ENCODE measurements around the gene PROSER3. TPM values are rescaled to one million over a fixed set of nuclear protein-coding genes. Genes with fewer than 3 reads are reported as not detected.
A peak's percentile ranks its signal among the peaks of the same experiment; 100 is the strongest.

Gene PROSER3
- total and polyA plus RNA-seq, 2 donors (not counting 1 experiment from before 2014, with no cell fraction given): 3.8 to 8.1 TPM

GRCh38 chr19:35756377-35757230 is 1.4 kb upstream of the PROSER3 start, which contains the start of gene HSPB6:
TSS of gene HSPB6 (minus strand) at chr19:35757029. CDS start at chr19:35757008, 21 bp downstream.
- TF ChIP-seq EZH2 (IDR thresholded peaks at IDR 0.05; ENCODE audit: low read length, missing control alignments): no peak
- no peak for TF ChIP-seq CTCF (conservative IDR thresholded peaks at IDR 0.05 in 1 of 2, IDR thresholded peaks at IDR 0.05 in 1 of 2; ENCODE audit: low read depth in 1 of 2, low read length in 2 of 2)
- H3K27me3 ChIP-seq (ENCODE audit: control insufficient read depth, insufficient read depth, low read length): no peaks in the 10 kb centered on the region
- peaks cover 29% of the 10 kb centered on the region for H3K36me3 ChIP-seq (ENCODE audit: control insufficient read depth, insufficient read depth, low read length)
- H3K9me3 ChIP-seq (ENCODE audit: control insufficient read depth, insufficient read depth, low read depth, low read length): no peaks in the 10 kb centered on the region
- peak; percentile 71 to 91 for DNase-seq (ENCODE audit: low read depth in 2 of 2)
- H3K79me2 ChIP-seq (ENCODE audit: control insufficient read depth, insufficient read depth, low read length): peaks cover 23% of the 10 kb centered on the region
- peaks cover 17% of the 10 kb centered on the region for H3K4me1 ChIP-seq (ENCODE audit: control insufficient read depth, extremely low read depth, insufficient read depth, low read length)
- peak within 1 kb of the TSS; percentile 99 for H3K27ac ChIP-seq (ENCODE audit: insufficient read depth, low read length)
- no peak within 1 kb of the TSS for H2AFZ ChIP-seq (ENCODE audit: low read length)
- peak within 1 kb of the TSS; percentile 94 for H3K9ac ChIP-seq (ENCODE audit: insufficient read depth, low read length)
- peak within 1 kb of the TSS; percentile 91 for H3K4me2 ChIP-seq (ENCODE audit: extremely low read depth, insufficient read depth, low read length)
- peak within 1 kb of the TSS; percentile 69 to 98 (median 80) for H3K4me3 ChIP-seq (replicated peaks in 1 of 4; ENCODE audit: control extremely low read depth in 1 of 4, insufficient read depth in 1 of 4, low read depth in 3 of 4, low read length in 4 of 4)
- H4K20me1 ChIP-seq (ENCODE audit: control insufficient read depth, extremely low read depth, insufficient read depth, low read length): no peaks in the 10 kb centered on the region

- no peaks in the 10 kb centered on the region for H4K20me1 ChIP-seq (ENCODE audit: control insufficient read depth, extremely low read depth, insufficient read depth, low read length)
- H3K4me1 ChIP-seq (ENCODE audit: control insufficient read depth, extremely low read depth, insufficient read depth, low read length): peaks cover 17% of the 10 kb centered on the region
- H3K4me3 ChIP-seq (replicated peaks in 1 of 4; ENCODE audit: control extremely low read depth in 1 of 4, insufficient read depth in 1 of 4, low read depth in 3 of 4, low read length in 4 of 4): peak overlapping the region in 3 of 4 experiments; percentile 73 to 87 (median 83)
- peak overlapping the region; percentile 99 for H3K27ac ChIP-seq (ENCODE audit: insufficient read depth, low read length)
- H3K4me2 ChIP-seq (ENCODE audit: extremely low read depth, insufficient read depth, low read length): peak overlapping the region; percentile 76
- TF ChIP-seq EZH2 (IDR thresholded peaks at IDR 0.05; ENCODE audit: low read length, missing control alignments): no peak
- no peak for TF ChIP-seq CTCF (conservative IDR thresholded peaks at IDR 0.05 in 1 of 2, IDR thresholded peaks at IDR 0.05 in 1 of 2; ENCODE audit: low read depth in 1 of 2, low read length in 2 of 2)
- H3K36me3 ChIP-seq (ENCODE audit: control insufficient read depth, insufficient read depth, low read length): peaks cover 30% of the 10 kb centered on the region
- no peaks in the 10 kb centered on the region for H3K9me3 ChIP-seq (ENCODE audit: control insufficient read depth, insufficient read depth, low read depth, low read length)
- peak; percentile 96 to 98 for DNase-seq (ENCODE audit: low read depth in 2 of 2)
- peak overlapping the region; percentile 94 for H3K9ac ChIP-seq (ENCODE audit: insufficient read depth, low read length)
- peaks cover 23% of the 10 kb centered on the region for H3K79me2 ChIP-seq (ENCODE audit: control insufficient read depth, insufficient read depth, low read length)
- H2AFZ ChIP-seq (ENCODE audit: low read length): no peak overlapping the region
- no peaks in the 10 kb centered on the region for H3K27me3 ChIP-seq (ENCODE audit: control insufficient read depth, insufficient read depth, low read length)
Observed at GRCh38 chr19:35757231-35757748, 686 bp upstream of the PROSER3 start.

- Histone ChIP-seq H3K9me3 (ENCODE audit: control insufficient read depth, insufficient read depth, low read depth, low read length) (no peaks in the 10 kb centered on the region), H3K4me3 (replicated peaks in 1 of 4; ENCODE audit: control extremely low read depth in 1 of 4, insufficient read depth in 1 of 4, low read depth in 3 of 4, low read length in 4 of 4) (peak overlapping the region in 1 of 4 experiments; percentile 98), H2AFZ (ENCODE audit: low read length) (no peak overlapping the region), H3K9ac (ENCODE audit: insufficient read depth, low read length) (no peak overlapping the region), H3K4me2 (ENCODE audit: extremely low read depth, insufficient read depth, low read length) (no peak overlapping the region), H3K79me2 (ENCODE audit: control insufficient read depth, insufficient read depth, low read length) (peaks cover 23% of the 10 kb centered on the region), H3K27me3 (ENCODE audit: control insufficient read depth, insufficient read depth, low read length) (no peaks in the 10 kb centered on the region), H3K36me3 (ENCODE audit: control insufficient read depth, insufficient read depth, low read length) (peaks cover 17% of the 10 kb centered on the region), H4K20me1 (ENCODE audit: control insufficient read depth, extremely low read depth, insufficient read depth, low read length) (no peaks in the 10 kb centered on the region), H3K4me1 (ENCODE audit: control insufficient read depth, extremely low read depth, insufficient read depth, low read length) (peaks cover 17% of the 10 kb centered on the region), H3K27ac (ENCODE audit: insufficient read depth, low read length) (peak overlapping the region; percentile 8)
- no peak for TF ChIP-seq EZH2 (IDR thresholded peaks at IDR 0.05; ENCODE audit: low read length, missing control alignments)
- no peak for TF ChIP-seq CTCF (conservative IDR thresholded peaks at IDR 0.05 in 1 of 2, IDR thresholded peaks at IDR 0.05 in 1 of 2; ENCODE audit: low read depth in 1 of 2, low read length in 2 of 2)
- DNase-seq (ENCODE audit: low read depth in 2 of 2): no peak
Observed at GRCh38 chr19:35759697-35760096, 1.7 kb downstream of the PROSER3 start.
